Breast epithelium (tissue), 4 donors: ENCODE measurements around the gene TNFRSF12A. TPM values are rescaled to one million over a fixed set of nuclear protein-coding genes. Genes with fewer than 3 reads are reported as not detected.

Source experiments
- DNase-seq, 2 donors: peaks; one replicate each; pipeline ENCODE4 v3.0.0-alpha.2; 2019; ENCODE audit warnings: low spot score in 2 of 2
- H3K27ac ChIP-seq, 2 donors: fragments of 200-600 bp; sonication (generic) in 1 of 2; one replicate each; pipeline ENCODE4 v1.5.1; 2016 to 2019; ENCODE audit warnings: mild to moderate bottlenecking in 1 of 2
- H3K27me3 ChIP-seq, 2 donors: fragments of 200-600 bp; sonication (generic) in 1 of 2; one replicate each; pipeline versions ENCODE4 v1.5.1 to v1.6.0; 2017 to 2019; ENCODE audit warnings: control low read depth in 1 of 2, mild to moderate bottlenecking in 1 of 2
- H3K36me3 ChIP-seq: fragments of 200-600 bp; one replicate; pipeline ENCODE4 v1.5.1; 2019
- H3K4me1 ChIP-seq, 2 donors: fragments of 200-600 bp; sonication (generic); one replicate each; pipeline ENCODE4 v1.5.1; 2016 to 2019; ENCODE audit warnings: control low read depth in 1 of 2
- H3K4me3 ChIP-seq, 3 donors: fragments of 200-600 bp; sonication (generic); 1 replicate in 2 of 3; 2 replicates in 1 of 3; pipeline ENCODE4 v1.5.1; 2016 to 2019; ENCODE audit warnings: mild to moderate bottlenecking in 3 of 3, moderate library complexity in 2 of 3
- H3K9me3 ChIP-seq, 2 donors: fragments of 200-600 bp; sonication (generic) in 1 of 2; one replicate each; pipeline ENCODE4 v1.5.1; 2016 to 2019; ENCODE audit warnings: control low read depth in 1 of 2
- CTCF ChIP-seq, 3 donors: fragments of 450-650 bp; IDR thresholded peaks; one replicate each; pipeline ENCODE4 v1.5.1; 2016 to 2017; ENCODE audit warnings: antibody characterized with exemption in 3 of 3, mild to moderate bottlenecking in 3 of 3, moderate library complexity in 3 of 3
- POLR2A ChIP-seq: fragments of 450-650 bp; IDR thresholded peaks from one replicate; pipeline ENCODE4 v1.6.1; 2016; ENCODE audit warnings: antibody characterized with exemption, mild to moderate bottlenecking, moderate library complexity
- POLR2AphosphoS5 ChIP-seq, 3 donors: sonication (generic); formaldehyde crosslinking; IDR thresholded peaks; one replicate each; pipeline ENCODE4 v1.6.1; 2017; ENCODE audit warnings: antibody characterized with exemption in 3 of 3
- intact Hi-C: fragments of 100-400 bp; cut with DNase I; formaldehyde crosslinking; loops from one replicate; pipeline ENCODE4 v1.15.1; 2023; ENCODE audit warnings: low total_unique reads
- total RNA-seq, 3 donors: library from RNA; depleted of rRNA; stranded (reverse); fragments of >200 nt; gene quantifications; one replicate each; pipeline ENCODE4 v1.1.0, GENCODE V29; 2016

Gene TNFRSF12A
- total RNA-seq, 3 donors from 2014 or later, result 6.9 to 74.1 (median 36.7) TPM

- no peak for DNase-seq
- Histone ChIP-seq H3K9me3 (no peaks in the 10 kb centered on the region), H3K4me3 (no peak overlapping the region), H3K27me3 (no peaks in the 10 kb centered on the region), H3K27ac (peak overlapping the region in 1 of 2 donors; percentile 80), H3K4me1 (no peaks in the 10 kb centered on the region), H3K36me3 (no peaks in the 10 kb centered on the region)
- intact Hi-C loops, result no loop called here
- TF ChIP-seq CTCF (IDR thresholded peaks at IDR 0.05) (no peak), POLR2A (no peak), POLR2AphosphoS5 (IDR thresholded peaks at IDR 0.05) (no peak)
These were observed 40.4 kb downstream of the TNFRSF12A start for GRCh38 chr16:3060339-3061127.

- intact Hi-C loops, result no loop called here
- Histone ChIP-seq H3K4me1 (no peaks in the 10 kb centered on the region), H3K4me3 (no peak overlapping the region), H3K36me3 (no peaks in the 10 kb centered on the region), H3K27me3 (no peaks in the 10 kb centered on the region), H3K9me3 (no peaks in the 10 kb centered on the region), H3K27ac (no peak overlapping the region)
- DNase-seq, result no peak
- TF ChIP-seq POLR2A (no peak), POLR2AphosphoS5 (IDR thresholded peaks at IDR 0.05) (no peak), CTCF (IDR thresholded peaks at IDR 0.05) (no peak)
These were observed 42.4 kb downstream of the TNFRSF12A start for GRCh38 chr16:3062553-3062952.

DNA sequence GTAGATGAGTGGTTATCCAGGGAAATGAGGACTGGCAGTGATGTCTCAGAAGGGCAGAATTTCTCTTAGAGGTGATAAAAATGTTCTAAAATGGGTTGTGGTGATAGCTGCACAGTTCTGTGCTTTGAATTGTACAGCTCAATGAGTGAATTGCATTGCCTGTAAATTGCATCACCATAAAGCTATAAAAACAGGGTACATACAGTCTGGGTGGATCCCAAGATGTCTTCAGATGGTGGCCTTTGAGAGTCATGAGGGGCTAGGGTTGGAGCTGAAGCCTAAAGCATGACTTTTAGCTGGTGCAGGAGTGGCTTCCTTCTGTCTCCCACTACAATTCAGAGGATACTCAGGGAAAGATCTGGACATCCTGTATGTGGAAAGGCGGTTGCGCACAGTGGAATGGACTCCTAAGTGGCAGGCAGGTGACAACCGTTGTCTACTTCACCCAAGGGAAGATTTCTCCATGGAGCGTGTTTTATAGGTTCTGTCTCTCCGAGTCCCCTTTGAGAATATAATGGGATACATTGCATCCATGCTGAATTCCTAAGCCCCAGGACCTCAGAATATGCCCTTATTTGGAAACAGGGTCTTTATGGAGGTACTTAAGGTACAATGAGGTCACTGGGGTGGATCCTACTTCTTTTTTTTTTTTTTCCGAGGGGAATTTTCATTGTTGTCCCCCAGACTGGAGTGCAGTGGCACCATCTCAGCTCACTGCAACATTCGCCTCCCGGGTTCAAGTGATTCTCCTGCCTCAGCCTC is 43.6 kb downstream of the TNFRSF12A start:
- Histone ChIP-seq H3K27me3 (no peaks in the 10 kb centered on the region), H3K9me3 (no peaks in the 10 kb centered on the region), H3K36me3 (no peaks in the 10 kb centered on the region), H3K27ac (no peak overlapping the region), H3K4me3 (no peak overlapping the region), H3K4me1 (no peaks in the 10 kb centered on the region)
- DNase-seq, result no peak
- intact Hi-C loops, result no loop called here
- TF ChIP-seq POLR2A, result no peak
- TF ChIP-seq CTCF (IDR thresholded peaks at IDR 0.05), result no peak
- no peak for TF ChIP-seq POLR2AphosphoS5 (IDR thresholded peaks at IDR 0.05)

- Histone ChIP-seq H3K27ac (peak within 1 kb of the TSS; percentile 17 to 53), H3K36me3 (no peaks in the 10 kb centered on the region), H3K27me3 (no peaks in the 10 kb centered on the region), H3K4me3 (peak within 1 kb of the TSS; percentile 27 to 46 (median 35)), H3K9me3 (no peaks in the 10 kb centered on the region), H3K4me1 (no peaks in the 10 kb centered on the region)
- TF ChIP-seq POLR2AphosphoS5 (IDR thresholded peaks at IDR 0.05) (no peak), CTCF (IDR thresholded peaks at IDR 0.05) (no peak), POLR2A (no peak)
- intact Hi-C loops, result no loop called here
- no peak for DNase-seq
These were observed 45.0 kb downstream of the TNFRSF12A start, which contains the start of gene IL32 for GRCh38 chr16:3065069-3065741. IL32 (plus strand) TSS chr16:3065640; CDS start chr16:3065812, 172 bp downstream.
